Breast epithelium (tissue), 4 donors: Measurements from ENCODE around the gene THSD8. TPM values are rescaled to one million over a fixed set of nuclear protein-coding genes. Genes with fewer than 3 reads are reported as not detected.

ENCODE experiments used
- DNase-seq, 2 donors: peaks; one replicate each; pipeline ENCODE4 v3.0.0-alpha.2; 2019; ENCODE audit warnings: low spot score in 2 of 2
- H3K27ac ChIP-seq, 2 donors: fragments of 200-600 bp; sonication (generic) in 1 of 2; one replicate each; pipeline ENCODE4 v1.5.1; 2016 to 2019; ENCODE audit warnings: mild to moderate bottlenecking in 1 of 2
- H3K27me3 ChIP-seq, 2 donors: fragments of 200-600 bp; sonication (generic) in 1 of 2; one replicate each; pipeline versions ENCODE4 v1.5.1 to v1.6.0; 2017 to 2019; ENCODE audit warnings: control low read depth in 1 of 2, mild to moderate bottlenecking in 1 of 2
- H3K36me3 ChIP-seq: fragments of 200-600 bp; one replicate; pipeline ENCODE4 v1.5.1; 2019
- H3K4me1 ChIP-seq, 2 donors: fragments of 200-600 bp; sonication (generic); one replicate each; pipeline ENCODE4 v1.5.1; 2016 to 2019; ENCODE audit warnings: control low read depth in 1 of 2
- H3K4me3 ChIP-seq, 3 donors: fragments of 200-600 bp; sonication (generic); 1 replicate in 2 of 3; 2 replicates in 1 of 3; pipeline ENCODE4 v1.5.1; 2016 to 2019; ENCODE audit warnings: mild to moderate bottlenecking in 3 of 3, moderate library complexity in 2 of 3
- H3K9me3 ChIP-seq, 2 donors: fragments of 200-600 bp; sonication (generic) in 1 of 2; one replicate each; pipeline ENCODE4 v1.5.1; 2016 to 2019; ENCODE audit warnings: control low read depth in 1 of 2
- CTCF ChIP-seq, 3 donors: fragments of 450-650 bp; IDR thresholded peaks; one replicate each; pipeline ENCODE4 v1.5.1; 2016 to 2017; ENCODE audit warnings: antibody characterized with exemption in 3 of 3, mild to moderate bottlenecking in 3 of 3, moderate library complexity in 3 of 3
- POLR2A ChIP-seq: fragments of 450-650 bp; IDR thresholded peaks from one replicate; pipeline ENCODE4 v1.6.1; 2016; ENCODE audit warnings: antibody characterized with exemption, mild to moderate bottlenecking, moderate library complexity
- POLR2AphosphoS5 ChIP-seq, 3 donors: sonication (generic); formaldehyde crosslinking; IDR thresholded peaks; one replicate each; pipeline ENCODE4 v1.6.1; 2017; ENCODE audit warnings: antibody characterized with exemption in 3 of 3
- intact Hi-C: fragments of 100-400 bp; cut with DNase I; formaldehyde crosslinking; loops from one replicate; pipeline ENCODE4 v1.15.1; 2023; ENCODE audit warnings: low total_unique reads
- total RNA-seq, 3 donors: library from RNA; depleted of rRNA; stranded (reverse); fragments of >200 nt; gene quantifications; one replicate each; pipeline ENCODE4 v1.1.0, GENCODE V29; 2016

Gene THSD8
- total RNA-seq, 3 donors from 2014 or later = not detected

GRCh38 chr19:12759686-12760085 lies 42.2 kb upstream of the THSD8 start:
- intact Hi-C loops = loop anchor here (10.0 kb wide), 1 partner anchor 85 kb away; no protein-coding TSS in a partner anchor
- H3K4me1 ChIP-seq = no peaks in the 10 kb centered on the region
- no peaks in the 10 kb centered on the region for H3K9me3 ChIP-seq
- no peaks in the 10 kb centered on the region for H3K36me3 ChIP-seq
- H3K27me3 ChIP-seq = no peaks in the 10 kb centered on the region
- TF ChIP-seq POLR2AphosphoS5 (IDR thresholded peaks at IDR 0.05) (no peak), POLR2A (no peak), CTCF (IDR thresholded peaks at IDR 0.05) (no peak)
- DNase-seq = no peak
- H3K27ac ChIP-seq = no peak overlapping the region
- H3K4me3 ChIP-seq = no peak overlapping the region

GRCh38 chr19:12763100-12763499 lies 38.8 kb upstream of the THSD8 start:
- no peaks in the 10 kb centered on the region for H3K27me3 ChIP-seq
- no peaks in the 10 kb centered on the region for H3K9me3 ChIP-seq
- H3K36me3 ChIP-seq = no peaks in the 10 kb centered on the region
- no peak for DNase-seq
- no peak for TF ChIP-seq POLR2A
- TF ChIP-seq POLR2AphosphoS5 (IDR thresholded peaks at IDR 0.05) = no peak
- TF ChIP-seq CTCF (IDR thresholded peaks at IDR 0.05) = no peak
- no peak overlapping the region for H3K4me3 ChIP-seq
- H3K4me1 ChIP-seq = no peaks in the 10 kb centered on the region
- no peak overlapping the region for H3K27ac ChIP-seq
- intact Hi-C loops = loop anchor here (10.0 kb wide), 1 partner anchor 82 kb away; no protein-coding TSS in a partner anchor

GRCh38 chr19:12764698-12765097 lies 37.2 kb upstream of the THSD8 start:
- intact Hi-C loops = loop anchor here (5.0 to 10.0 kb wide), 2 partner anchors 43 to 80 kb away; partner anchors contain the start of gene RNASEH2A
- TF ChIP-seq CTCF (IDR thresholded peaks at IDR 0.05) (no peak), POLR2AphosphoS5 (IDR thresholded peaks at IDR 0.05) (no peak), POLR2A (no peak)
- H3K36me3 ChIP-seq = no peaks in the 10 kb centered on the region
- H3K4me3 ChIP-seq = no peak overlapping the region
- H3K4me1 ChIP-seq = no peaks in the 10 kb centered on the region
- no peak overlapping the region for H3K27ac ChIP-seq
- H3K9me3 ChIP-seq = no peaks in the 10 kb centered on the region
- no peaks in the 10 kb centered on the region for H3K27me3 ChIP-seq
- DNase-seq = no peak

- no peaks in the 10 kb centered on the region for H3K36me3 ChIP-seq
- H3K9me3 ChIP-seq = no peaks in the 10 kb centered on the region
- peak overlapping the region; percentile 15 to 49 for H3K27ac ChIP-seq
- intact Hi-C loops = loop anchor here (5.0 to 10.0 kb wide), 2 partner anchors 41 to 79 kb away; partner anchors contain the start of gene RNASEH2A
- DNase-seq = peak; percentile 77 to 79
- no peaks in the 10 kb centered on the region for H3K4me1 ChIP-seq
- H3K27me3 ChIP-seq = no peaks in the 10 kb centered on the region
- TF ChIP-seq CTCF (IDR thresholded peaks at IDR 0.05) (peak; percentile 73 to 93 (median 91)), POLR2AphosphoS5 (IDR thresholded peaks at IDR 0.05) (peak in 1 of 3 donors; percentile 59), POLR2A (no peak)
- H3K4me3 ChIP-seq = peak overlapping the region; percentile 26 to 64 (median 49)
These were observed 35.8 kb upstream of the THSD8 start for GRCh38 chr19:12766051-12766521.

GRCh38 chr19:12767150-12767549 lies 34.7 kb upstream of the THSD8 start:
- intact Hi-C loops = loop anchor here (5.0 to 10.0 kb wide), 2 partner anchors 40 to 78 kb away; partner anchors contain the start of gene RNASEH2A
- TF ChIP-seq POLR2A (no peak), CTCF (IDR thresholded peaks at IDR 0.05) (no peak)
- no peaks in the 10 kb centered on the region for H3K36me3 ChIP-seq

More at GRCh38 chr19:12767150-12767549, 34.7 kb upstream of the THSD8 start:
- no peak for DNase-seq
- Histone ChIP-seq H3K4me1 (no peaks in the 10 kb centered on the region), H3K4me3 (no peak overlapping the region), H3K27ac (no peak overlapping the region), H3K9me3 (no peaks in the 10 kb centered on the region), H3K27me3 (no peaks in the 10 kb centered on the region)
